Endothelial cell of umbilical vein (primary cell): ENCODE measurements around the gene LAMC3. TPM values are rescaled to one million over a fixed set of nuclear protein-coding genes. Genes with fewer than 3 reads are reported as not detected.

Source experiments
- BruUV-seq: library from RNA; stranded (reverse); fragments of 400-500 nt; replicated peaks from 2 replicates; lab custom pipeline; 2021; lab: Mats Ljungman, UMichigan
- CTCF ChIA-PET: fragments of 300-600, 350-600 bp; sonication (Branson Sonifier 250); formaldehyde crosslinking; loops from one replicate; lab custom pipeline; 2021; ENCODE audit warnings: antibody characterized with exemption, inconsistent platforms; lab: Charles Lee
- POLR2A ChIA-PET: fragments of 300-600, 350-600 bp; sonication (Branson Sonifier 250); formaldehyde crosslinking; loops from one replicate; lab custom pipeline; 2021; ENCODE audit warnings: antibody characterized with exemption, inconsistent platforms; lab: Charles Lee
- DNase-seq: peaks from one replicate; pipeline ENCODE4 v3.0.0-alpha.2; 2011; ENCODE audit warnings: low read depth, low spot score
- FAIRE-seq: peaks from 2 replicates; lab custom pipeline; 2011; peaks lifted over from hg19 to GRCh38; lab: Jason Lieb, UNC
- H2AFZ ChIP-seq: 2 replicates; pipeline ENCODE4 v1.6.0; 2012; ENCODE audit warnings: low read depth, low read length, control low read depth, inconsistent platforms
- H3K27ac ChIP-seq: 2 replicates; pipeline ENCODE4 v1.5.1; 2011; ENCODE audit warnings: low read depth, mild to moderate bottlenecking, control low read depth, low read length, moderate library complexity; ENCODE audit not compliant: insufficient read depth
- H3K27me3 ChIP-seq, 2 experiments: 2 replicates each; pipeline versions ENCODE4 v1.6.0 to v1.6.1; 2011; ENCODE audit warnings: low read length in 2 of 2, mixed read lengths in 1 of 2; ENCODE audit not compliant: control insufficient read depth in 2 of 2, insufficient read depth in 2 of 2
- H3K36me3 ChIP-seq, 2 experiments: 2 replicates in 1 of 2; 3 replicates in 1 of 2; pipeline ENCODE4 v1.5.1; 2011; ENCODE audit warnings: low read length in 2 of 2, mild to moderate bottlenecking in 1 of 2, moderate library complexity in 1 of 2; ENCODE audit not compliant: control insufficient read depth in 2 of 2, insufficient read depth in 2 of 2; ENCODE audit errors: extremely low read depth in 1 of 2
- H3K4me1 ChIP-seq: 3 replicates; pipeline ENCODE4 v1.5.1; 2011; ENCODE audit warnings: mild to moderate bottlenecking, low read length; ENCODE audit not compliant: control insufficient read depth, insufficient read depth; ENCODE audit errors: extremely low read depth
- H3K4me2 ChIP-seq: 2 replicates; pipeline ENCODE4 v1.6.1; 2011; ENCODE audit warnings: low read length, control low read depth, mixed read lengths; ENCODE audit not compliant: insufficient read depth
- H3K4me3 ChIP-seq, 3 experiments: fragments of 200-600 bp in 1 of 3; sonication (generic), shearing (Covaris generic) in 1 of 3; replicated peaks in 1 of 3; 2 replicates each; pipeline ENCODE4 v1.5.1; 2011 to 2016; ENCODE audit warnings: control low read depth in 3 of 3, low read length in 3 of 3, mild to moderate bottlenecking in 2 of 3, inconsistent platforms in 1 of 3, low read depth in 1 of 3, moderate library complexity in 1 of 3; ENCODE audit not compliant: insufficient read depth in 1 of 3
- H3K79me2 ChIP-seq: 2 replicates; pipeline ENCODE4 v1.6.0; 2012; ENCODE audit warnings: low read length, inconsistent platforms; ENCODE audit not compliant: control insufficient read depth, insufficient read depth
- H3K9ac ChIP-seq: replicated peaks from 2 replicates; pipeline ENCODE3; 2011; ENCODE audit warnings: low read length, control low read depth; ENCODE audit not compliant: insufficient read depth; ENCODE audit errors: extremely low read depth
- H3K9me1 ChIP-seq: replicated peaks from 3 replicates; pipeline ENCODE4 v1.6.0; 2011; ENCODE audit warnings: mild to moderate bottlenecking, low read length; ENCODE audit not compliant: control insufficient read depth, insufficient read depth; ENCODE audit errors: extremely low read depth
- H3K9me3 ChIP-seq: replicated peaks from 2 replicates; pipeline ENCODE4 v1.5.1; 2012; ENCODE audit warnings: low read length, inconsistent platforms; ENCODE audit not compliant: control insufficient read depth, insufficient read depth
- H4K20me1 ChIP-seq: replicated peaks from 2 replicates; pipeline ENCODE3; 2011; ENCODE audit warnings: mild to moderate bottlenecking, low read length; ENCODE audit not compliant: control insufficient read depth, insufficient read depth; ENCODE audit errors: extremely low read depth
- EZH2 ChIP-seq: IDR thresholded peaks from 2 replicates; pipeline ENCODE4 v1.6.1; 2012; ENCODE audit warnings: borderline replicate concordance, low read depth, mild to moderate bottlenecking, moderate library complexity, low read length, inconsistent platforms; ENCODE audit not compliant: severe bottlenecking
- FOS ChIP-seq: IDR thresholded peaks from 2 replicates; pipeline ENCODE4 v1.6.1; 2011; ENCODE audit warnings: mild to moderate bottlenecking, low read length, moderate library complexity, borderline replicate concordance; ENCODE audit not compliant: insufficient read depth
- GATA2 ChIP-seq: IDR thresholded peaks from 2 replicates; pipeline ENCODE4 v1.7.0; 2011; ENCODE audit warnings: low read depth, mild to moderate bottlenecking, moderate library complexity, mixed read lengths, low read length; ENCODE audit not compliant: insufficient read length, insufficient read depth
- MYC ChIP-seq: IDR thresholded peaks from one replicate; pipeline ENCODE4 v1.6.1; 2011; ENCODE audit warnings: mild to moderate bottlenecking, low read depth, low read length
- POLR2AphosphoS5 ChIP-seq: IDR thresholded peaks from 2 replicates; pipeline ENCODE4 v1.6.1; 2012; ENCODE audit warnings: low read depth, mild to moderate bottlenecking, control low read depth, low read length, moderate library complexity; ENCODE audit not compliant: insufficient read depth
- dilution Hi-C: fragments of 300-500 bp; cut with MboI; formaldehyde crosslinking; loops from one replicate; pipeline ENCODE4 v1.15.0; 2019; ENCODE audit warnings: low sequenced_read_pairs; ENCODE audit not compliant: extremely low pct_ligation_motif_present
- intact Hi-C: fragments of 100-400 bp; cut with micrococcal nuclease; formaldehyde crosslinking; loops from one replicate; pipeline ENCODE4 v1.10.0; 2022
- polyA plus RNA-seq, 4 experiments: library from polyadenylated mRNA; depleted of rRNA in 3 of 4; stranded (reverse) in 3 of 4; unstranded in 1 of 4; fragments of >200 nt; gene quantifications; 2 replicates each; pipeline versions ENCODE4 v1.2.1 to v1.2.3, GENCODE V29; 2011 to 2012; ENCODE audit warnings: missing spikeins in 1 of 4
- total RNA-seq: library from RNA; stranded (reverse); gene quantifications from 2 replicates; pipeline ENCODE4 v1.2.3, GENCODE V29; 2021
- TF ChIP-seq, protein P1 (sequence below): IDR thresholded peaks from 2 replicates; pipeline ENCODE4 v1.6.1; 2011; ENCODE audit not compliant: insufficient read depth, insufficient read length

Gene LAMC3
- total and polyA plus RNA-seq, 2 donors (not counting 3 experiments of a cell fraction or from before 2014, with no cell fraction given): 0.18 to 0.38 TPM

DNA sequence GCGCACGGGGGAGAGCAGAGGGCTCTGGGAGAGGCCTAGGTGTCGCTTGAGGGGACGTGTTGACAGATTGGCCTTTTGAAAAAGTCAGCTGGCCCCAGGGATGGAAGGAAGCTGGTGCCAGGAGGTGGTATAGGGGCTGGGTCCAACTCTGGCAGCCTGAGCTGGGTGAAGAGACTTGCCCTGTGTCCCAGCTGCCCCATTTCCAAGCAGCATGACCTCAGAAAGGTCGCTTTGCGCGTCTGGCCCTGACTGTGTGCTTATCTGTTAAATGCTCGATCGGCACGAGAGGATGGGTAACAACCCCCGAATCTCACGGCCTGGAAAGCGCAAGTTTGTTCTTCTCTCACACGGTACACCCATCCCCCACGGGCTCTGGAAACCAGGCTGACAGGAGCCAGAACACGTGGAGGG is 31.2 kb upstream of the LAMC3 start:
- dilution Hi-C loops (no loop called here), intact Hi-C loops (no loop called here)
- no peaks in the 10 kb centered on the region for H3K4me1 ChIP-seq
- DNase-seq (no peak), FAIRE-seq (no peak)
- no peaks in the 10 kb centered on the region for H3K9me1 ChIP-seq
- peaks cover 0 to 2% of the 10 kb centered on the region in 2 experiments for H3K27me3 ChIP-seq
- no TSS peak for BruUV-seq
- no peak overlapping the region for H3K27ac ChIP-seq
- H3K79me2 ChIP-seq: no peaks in the 10 kb centered on the region
- H3K36me3 ChIP-seq: no peaks in the 10 kb centered on the region
- POLR2A ChIA-PET: no interaction called here
- H3K4me2 ChIP-seq: no peak overlapping the region
- H4K20me1 ChIP-seq: no peaks in the 10 kb centered on the region
- TF ChIP-seq POLR2AphosphoS5: no peak
- no peak overlapping the region for H2AFZ ChIP-seq
- CTCF ChIA-PET: interaction anchor here (1.1 kb wide), 1 partner anchor 277 kb away, joined by 3 read pairs; no protein-coding TSS in a partner anchor
- H3K9me3 ChIP-seq: no peaks in the 10 kb centered on the region
- no peak overlapping the region for H3K9ac ChIP-seq
- no peak overlapping the region for H3K4me3 ChIP-seq

DNA sequence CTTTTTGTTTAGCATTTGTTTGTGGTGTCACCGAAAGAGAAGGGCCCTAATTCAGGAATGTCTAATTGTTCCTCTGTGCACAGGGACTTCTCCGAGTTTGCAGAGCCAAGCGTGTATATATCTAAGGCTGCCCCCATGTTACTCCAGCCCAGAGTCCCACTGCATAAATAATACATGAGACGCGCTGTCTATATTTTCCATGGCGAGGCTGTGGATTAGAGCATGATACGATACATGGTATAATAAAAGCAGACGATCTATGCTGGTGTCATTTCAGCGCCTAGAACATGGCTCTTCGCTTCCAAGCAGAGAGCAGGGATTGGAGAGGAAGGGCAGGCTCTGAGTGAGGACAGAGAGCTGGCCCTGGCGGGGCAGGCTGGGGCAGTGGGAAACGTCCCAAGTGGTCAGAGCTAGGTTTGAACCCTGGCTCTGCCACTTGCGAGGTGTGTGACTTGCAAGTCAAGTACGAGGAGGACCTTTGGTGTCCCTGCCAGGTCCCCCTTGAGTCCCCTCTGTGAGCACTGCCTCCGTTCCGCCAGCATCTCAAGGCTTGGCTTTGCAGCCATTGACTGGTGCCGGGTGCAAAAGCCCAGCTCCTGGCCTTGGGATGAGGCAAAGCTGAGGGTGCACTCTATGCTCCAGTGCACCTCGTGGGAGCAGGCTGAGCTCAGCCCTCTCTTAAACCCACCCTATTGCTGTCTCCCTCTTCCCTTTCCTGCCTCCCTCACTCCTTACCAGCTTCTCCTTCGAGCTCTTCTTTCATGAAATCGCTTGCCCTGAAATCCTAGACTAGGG is 29.2 kb upstream of the LAMC3 start:
- Histone ChIP-seq H3K4me3 (no peak overlapping the region), H3K27ac (no peak overlapping the region), H3K27me3 (no peaks in the 10 kb centered on the region), H2AFZ (no peak overlapping the region), H3K9me3 (no peaks in the 10 kb centered on the region), H3K36me3 (no peaks in the 10 kb centered on the region), H4K20me1 (no peaks in the 10 kb centered on the region), H3K9ac (no peak overlapping the region), H3K4me1 (no peaks in the 10 kb centered on the region), H3K9me1 (no peaks in the 10 kb centered on the region), H3K79me2 (no peaks in the 10 kb centered on the region), H3K4me2 (no peak overlapping the region)
- no peak for DNase-seq
- ChIA-PET CTCF (interaction anchor here (0.8 kb wide), 1 partner anchor 279 kb away, joined by 4 read pairs; no protein-coding TSS in a partner anchor), POLR2A (no interaction called here)
- FAIRE-seq: no peak
- TF ChIP-seq GATA2 (no peak), MYC (no peak), EZH2 (no peak), POLR2AphosphoS5 (no peak), FOS (no peak)
- TF ChIP-seq, protein P1, sequence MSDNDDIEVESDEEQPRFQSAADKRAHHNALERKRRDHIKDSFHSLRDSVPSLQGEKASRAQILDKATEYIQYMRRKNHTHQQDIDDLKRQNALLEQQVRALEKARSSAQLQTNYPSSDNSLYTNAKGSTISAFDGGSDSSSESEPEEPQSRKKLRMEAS: no peak
- intact Hi-C loops: no loop called here
- BruUV-seq: no TSS peak
- dilution Hi-C loops: no loop called here
